Sigmoid colon (tissue), 4 donors: ENCODE measurements around the gene MTOR.

ENCODE experiments used
- POLR2A ChIP-seq, 2 donors: fragments of 450-650 bp; IDR thresholded peaks; one replicate each; pipeline ENCODE4 v1.6.1; 2016; ENCODE audit warnings: antibody characterized with exemption in 2 of 2, mild to moderate bottlenecking in 2 of 2, moderate library complexity in 2 of 2
- POLR2AphosphoS5 ChIP-seq, 4 donors: sonication (generic); formaldehyde crosslinking; IDR thresholded peaks; one replicate each; pipeline ENCODE4 v1.6.1; 2017; ENCODE audit warnings: antibody characterized with exemption in 4 of 4

DNA sequence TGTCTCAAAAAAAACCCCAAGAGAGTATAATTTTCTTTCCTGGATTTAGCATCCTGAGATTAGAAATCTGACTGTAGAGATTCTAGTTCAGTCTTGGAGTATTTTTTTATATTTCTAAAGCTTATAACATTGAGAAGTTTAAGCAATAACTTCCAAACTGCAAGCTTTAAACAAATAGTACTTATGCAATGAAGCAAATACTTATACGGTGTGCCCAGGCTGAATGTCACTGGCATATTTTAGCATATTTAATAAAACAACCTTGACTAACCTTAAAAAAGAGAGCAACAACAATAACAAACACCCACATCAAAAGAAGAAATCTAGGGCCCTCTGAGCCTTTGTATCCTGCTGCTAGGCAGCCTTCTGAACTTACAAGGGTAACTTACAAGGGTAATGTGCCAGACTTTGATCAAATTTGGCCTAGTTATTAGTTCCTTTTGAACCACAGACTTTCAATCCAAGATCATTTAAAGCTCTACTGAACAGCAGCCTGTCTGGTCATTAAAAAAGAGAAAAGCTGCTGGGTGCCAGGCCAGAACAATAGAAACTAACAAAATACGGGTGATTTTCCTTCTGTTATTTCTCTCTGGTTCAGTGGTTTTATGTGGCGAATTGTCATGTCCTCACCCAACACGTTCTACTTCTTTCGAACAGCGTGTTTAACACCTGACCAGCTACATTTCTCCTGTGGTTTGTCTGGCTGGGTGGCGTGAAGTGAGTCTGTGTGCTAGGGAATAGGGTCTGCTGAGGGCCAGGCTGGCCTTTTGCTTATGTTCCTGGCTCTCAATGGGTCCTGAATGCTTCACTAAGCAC lies 16.2 kb downstream of the MTOR start:
- TF ChIP-seq POLR2AphosphoS5 (IDR thresholded peaks at IDR 0.05), result no peak
- TF ChIP-seq POLR2A (IDR thresholded peaks at IDR 0.05), result no peak
